Endothelial cell of umbilical vein (primary cell): ENCODE data around the gene RANBP3.

Experiments
- FOS ChIP-seq: IDR thresholded peaks from 2 replicates; pipeline ENCODE4 v1.6.1; 2011; ENCODE audit warnings: mild to moderate bottlenecking, low read length, moderate library complexity, borderline replicate concordance; ENCODE audit not compliant: insufficient read depth
- JUN ChIP-seq: IDR thresholded peaks from 2 replicates; pipeline ENCODE4 v1.6.1; 2011; ENCODE audit warnings: borderline replicate concordance, low read depth; ENCODE audit not compliant: insufficient read length, insufficient read depth
- POLR2A ChIP-seq: IDR thresholded peaks from 2 replicates; pipeline ENCODE4 v1.6.1; 2012; ENCODE audit warnings: low read depth, mild to moderate bottlenecking, control low read depth, low read length
- POLR2AphosphoS5 ChIP-seq: IDR thresholded peaks from 2 replicates; pipeline ENCODE4 v1.6.1; 2012; ENCODE audit warnings: low read depth, mild to moderate bottlenecking, control low read depth, low read length, moderate library complexity; ENCODE audit not compliant: insufficient read depth
- TF ChIP-seq, protein P1 (sequence below), 2 donors: IDR thresholded peaks; 1 replicate in 1 of 2; 2 replicates in 1 of 2; pipeline ENCODE4 v1.5.1; 2011; ENCODE audit warnings: low read length in 2 of 2, mild to moderate bottlenecking in 2 of 2, moderate library complexity in 2 of 2, control low read depth in 1 of 2, inconsistent platforms in 1 of 2, low read depth in 1 of 2; ENCODE audit not compliant: insufficient read depth in 1 of 2; ENCODE audit errors: extremely low read depth in 1 of 2

DNA sequence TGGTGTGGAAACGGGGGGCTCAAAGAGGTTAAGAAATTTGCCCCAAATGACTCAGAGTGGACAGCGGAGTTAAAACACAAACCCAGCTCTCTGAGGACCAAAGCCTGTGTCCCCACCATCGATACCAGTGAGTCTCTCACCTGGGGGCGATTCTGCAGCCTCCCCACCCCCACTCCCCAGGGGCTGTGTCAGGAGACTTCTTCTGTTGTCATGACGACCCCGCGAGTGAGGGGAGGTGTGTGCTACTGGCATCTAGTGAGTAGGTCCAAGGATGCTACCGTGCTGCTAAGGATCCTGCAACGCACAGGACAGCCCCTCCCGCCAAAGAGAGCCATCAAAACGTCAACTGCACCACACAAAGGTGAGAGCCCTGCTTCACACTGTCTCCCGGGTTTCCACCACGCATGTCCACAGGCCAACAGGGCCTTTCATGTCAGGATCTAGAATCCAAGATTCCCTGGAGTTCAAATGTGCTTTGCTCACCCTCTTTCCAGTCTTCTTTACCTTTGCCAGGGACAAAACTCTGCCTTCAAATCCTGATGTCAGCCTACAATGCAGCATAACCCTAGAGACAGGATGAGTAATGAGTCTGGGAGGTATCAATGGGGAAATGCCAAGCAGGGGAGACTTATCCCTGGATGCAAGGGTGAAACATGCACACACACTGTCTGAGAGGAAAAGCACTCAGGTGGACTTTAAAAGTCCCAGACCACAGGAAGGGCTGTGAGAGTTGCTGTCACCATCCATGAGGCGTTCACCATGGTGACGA, 3.9 kb downstream of the RANBP3 start:
- TF ChIP-seq FOS (no peak), POLR2A (no peak), JUN (no peak), POLR2AphosphoS5 (no peak)
- TF ChIP-seq, protein P1, sequence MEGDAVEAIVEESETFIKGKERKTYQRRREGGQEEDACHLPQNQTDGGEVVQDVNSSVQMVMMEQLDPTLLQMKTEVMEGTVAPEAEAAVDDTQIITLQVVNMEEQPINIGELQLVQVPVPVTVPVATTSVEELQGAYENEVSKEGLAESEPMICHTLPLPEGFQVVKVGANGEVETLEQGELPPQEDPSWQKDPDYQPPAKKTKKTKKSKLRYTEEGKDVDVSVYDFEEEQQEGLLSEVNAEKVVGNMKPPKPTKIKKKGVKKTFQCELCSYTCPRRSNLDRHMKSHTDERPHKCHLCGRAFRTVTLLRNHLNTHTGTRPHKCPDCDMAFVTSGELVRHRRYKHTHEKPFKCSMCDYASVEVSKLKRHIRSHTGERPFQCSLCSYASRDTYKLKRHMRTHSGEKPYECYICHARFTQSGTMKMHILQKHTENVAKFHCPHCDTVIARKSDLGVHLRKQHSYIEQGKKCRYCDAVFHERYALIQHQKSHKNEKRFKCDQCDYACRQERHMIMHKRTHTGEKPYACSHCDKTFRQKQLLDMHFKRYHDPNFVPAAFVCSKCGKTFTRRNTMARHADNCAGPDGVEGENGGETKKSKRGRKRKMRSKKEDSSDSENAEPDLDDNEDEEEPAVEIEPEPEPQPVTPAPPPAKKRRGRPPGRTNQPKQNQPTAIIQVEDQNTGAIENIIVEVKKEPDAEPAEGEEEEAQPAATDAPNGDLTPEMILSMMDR (IDR thresholded peaks at IDR 0.05; ENCODE audit: extremely low read depth in 1 of 2, insufficient read depth in 1 of 2, low read depth in 1 of 2, low read length in 2 of 2), result no peak
